ENCODE results near the gene CYGB. TPM values are rescaled to one million over a fixed set of nuclear protein-coding genes. Genes with fewer than 3 reads are reported as not detected.

The CYGB gene
- polyA plus RNA-seq, 3 donors, result 15.4 to 16.5 (median 16.4) TPM

DNA sequence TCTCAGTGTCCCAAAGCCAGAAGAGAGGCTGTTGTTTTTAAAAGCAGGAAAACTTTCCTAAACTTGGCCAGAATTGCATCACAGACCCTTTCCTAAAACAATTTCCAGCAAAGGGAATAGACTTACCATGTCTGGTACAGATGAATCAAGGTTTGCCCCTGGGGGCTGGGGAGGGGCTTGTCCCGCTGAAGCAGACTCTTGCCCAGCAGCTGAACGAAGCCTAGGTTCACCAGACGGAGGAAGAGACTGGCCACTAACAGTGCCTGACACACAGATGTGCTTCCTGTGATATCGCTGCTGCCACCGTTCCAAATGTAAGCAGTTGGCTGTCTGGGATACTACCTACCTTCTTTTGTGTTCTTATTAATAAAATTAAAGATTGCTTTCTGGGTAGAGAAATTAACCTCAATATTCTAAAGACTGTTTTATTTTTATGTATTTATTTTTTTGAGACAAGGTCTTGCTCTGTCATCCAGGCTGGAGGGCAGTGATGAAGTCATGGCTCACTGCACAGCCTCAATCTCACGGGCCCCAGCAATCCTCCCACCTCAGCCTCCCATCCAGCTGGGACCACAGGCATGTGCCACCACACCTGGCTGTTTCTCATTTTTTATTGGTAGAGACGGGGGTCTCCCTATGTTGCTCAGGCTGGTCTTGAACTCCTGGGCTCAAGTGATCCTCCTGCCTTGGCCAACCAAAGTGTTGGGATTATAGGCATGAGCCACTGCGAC lies 15.8 kb upstream of the CYGB start:
- DNase-seq, result no peak

DNA sequence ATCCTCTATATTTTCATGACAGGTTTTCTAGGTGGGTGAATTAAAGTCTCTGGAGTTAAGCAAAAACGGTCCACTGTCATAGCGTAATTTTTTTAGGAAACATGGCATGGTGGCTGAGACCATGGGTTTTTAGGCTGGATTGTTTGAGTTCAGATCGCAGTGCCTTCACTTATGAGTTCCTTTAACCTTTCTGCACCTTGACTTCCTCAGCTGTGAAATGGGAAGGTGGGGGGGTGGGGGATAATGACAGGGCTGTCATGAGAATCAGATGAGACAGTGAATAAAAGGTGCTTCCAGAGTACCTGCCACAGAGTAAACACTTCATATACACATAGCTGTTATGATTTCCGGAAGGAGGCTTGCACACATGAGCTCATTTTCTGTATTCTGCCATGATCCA lies 14.2 kb upstream of the CYGB start:
- no peak for DNase-seq

DNA sequence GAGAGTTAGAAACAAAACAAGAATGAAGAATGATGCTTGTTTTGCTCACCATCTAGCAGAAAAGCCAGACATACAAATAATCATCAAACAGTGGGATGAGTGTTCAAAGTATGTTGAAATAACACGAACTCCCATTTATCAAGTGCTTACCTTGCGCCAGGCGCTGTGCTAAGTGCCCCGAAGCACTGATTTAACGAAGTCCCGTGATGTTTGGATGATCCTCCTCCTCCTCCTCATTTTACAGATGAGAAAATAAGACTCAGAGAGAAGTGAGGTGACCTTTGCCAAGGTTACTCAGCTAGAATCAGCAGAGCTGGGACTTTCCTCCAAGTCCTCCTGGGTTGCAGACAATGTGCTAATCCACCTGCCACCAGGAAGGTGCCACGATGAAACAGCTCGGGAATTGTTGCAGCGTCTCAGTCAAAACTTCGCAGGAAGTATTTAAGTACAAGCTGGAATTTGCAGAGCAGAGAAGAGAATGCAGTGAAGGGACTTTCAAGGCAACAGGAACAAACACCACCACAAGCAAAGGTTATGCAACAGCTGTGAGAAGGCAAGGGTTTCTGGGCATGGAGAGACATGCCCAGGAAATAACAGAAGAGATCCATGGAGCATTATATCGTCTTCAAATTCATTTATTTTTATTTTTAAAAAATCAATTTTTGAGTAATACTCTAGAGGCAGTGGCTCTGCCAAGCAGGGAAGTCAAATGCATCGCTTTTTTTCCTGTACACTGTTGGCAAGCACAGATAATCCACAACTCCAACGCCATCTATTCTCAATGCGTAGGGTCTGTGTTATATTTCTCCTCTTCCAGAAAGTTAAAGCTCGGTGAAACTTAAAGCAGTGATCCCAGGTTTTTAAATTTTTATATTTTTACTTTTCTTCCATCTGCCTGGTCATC lies 13.5 kb upstream of the CYGB start:
- no peak for DNase-seq

DNA sequence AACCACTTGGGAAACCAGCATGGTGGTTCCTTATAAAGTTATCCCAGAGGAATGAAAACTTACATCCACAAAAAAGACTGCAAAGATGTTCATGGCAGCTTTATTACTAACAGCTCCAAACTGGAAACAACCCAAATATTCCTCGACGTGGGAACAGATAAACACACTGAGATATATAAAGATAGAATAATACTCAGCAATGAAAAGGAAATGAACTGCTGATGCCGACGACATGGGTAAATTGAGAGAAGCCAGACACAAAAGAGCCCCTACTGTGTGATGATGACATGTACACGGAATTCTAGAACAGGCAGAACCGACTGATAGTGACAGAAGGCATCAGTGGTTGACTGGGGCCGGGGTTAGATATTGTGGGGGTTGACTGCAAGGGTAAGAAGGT lies 12.0 kb upstream of the CYGB start:
- DNase-seq, result no peak

DNA sequence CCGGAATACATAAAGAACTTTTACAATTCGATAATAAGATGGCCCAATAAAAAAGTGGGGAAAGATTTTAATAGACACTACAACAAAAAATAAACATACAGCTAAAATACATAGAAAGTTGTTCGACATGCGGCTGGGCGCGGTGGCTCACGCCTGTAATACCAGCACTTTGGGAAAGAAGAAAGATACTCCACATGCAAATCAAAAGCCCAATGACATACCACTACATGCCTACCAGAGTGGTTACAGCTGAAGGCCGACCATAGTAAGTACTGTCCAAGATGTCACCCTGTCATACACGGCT lies 11.7 kb upstream of the CYGB start:
- DNase-seq, result no peak

DNA sequence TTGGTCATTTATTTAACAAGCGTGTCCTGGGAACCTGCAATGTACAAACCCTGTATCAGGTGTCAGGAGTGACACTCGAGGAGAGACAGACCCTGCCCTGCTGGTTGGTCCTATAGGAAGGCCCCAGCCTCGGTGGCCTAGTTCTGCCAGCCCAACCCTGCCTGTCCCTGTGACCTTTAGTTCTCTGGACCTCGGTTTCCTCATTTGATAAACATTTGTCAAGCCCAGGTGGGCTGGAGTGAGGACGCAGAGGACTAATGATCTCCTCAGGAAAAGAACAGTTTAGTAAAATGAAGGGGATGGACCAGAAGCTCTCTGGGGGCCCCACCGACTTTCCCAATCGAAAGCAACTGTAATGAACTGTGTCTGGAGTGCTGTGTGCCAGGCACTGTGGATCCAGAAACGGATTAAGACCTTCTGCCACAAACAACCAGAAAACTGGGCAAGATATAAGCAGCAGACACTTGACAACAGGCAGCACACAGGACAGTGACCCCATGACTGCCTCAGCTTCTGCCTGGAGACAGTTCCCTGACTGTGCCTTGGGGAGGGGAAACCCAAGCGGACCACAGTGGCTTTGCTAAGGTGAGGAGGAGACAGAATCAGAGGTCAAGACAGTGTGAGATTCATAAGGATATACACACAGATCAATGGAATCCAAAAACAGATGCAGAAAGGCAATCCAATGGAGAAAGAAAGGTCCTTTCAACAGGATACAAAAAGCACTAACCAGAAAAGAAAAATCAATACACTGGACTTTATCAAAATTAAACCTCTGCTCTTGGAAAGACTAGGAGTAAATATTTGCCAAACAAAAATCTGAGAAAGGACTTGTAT lies 11.1 kb upstream of the CYGB start:
- no peak for DNase-seq

DNA sequence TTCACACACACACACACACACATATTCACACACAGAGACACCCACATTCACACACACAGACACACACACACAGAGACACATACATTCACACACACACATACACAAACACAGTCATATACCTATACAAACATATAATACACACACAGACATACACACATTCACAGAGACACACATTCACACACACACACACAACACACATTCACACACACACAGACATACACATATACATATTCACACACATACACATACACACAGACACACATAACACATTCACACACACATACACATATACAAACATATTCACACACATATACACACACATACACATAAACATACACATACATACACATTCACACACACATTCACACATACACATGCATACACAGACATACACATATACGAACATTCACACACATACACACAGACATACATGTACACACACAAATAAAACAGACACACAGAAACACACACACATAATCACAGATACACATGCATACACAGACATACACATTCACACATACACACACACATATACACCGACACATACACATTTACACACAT lies 10.2 kb upstream of the CYGB start:
- DNase-seq, result no peak

DNA sequence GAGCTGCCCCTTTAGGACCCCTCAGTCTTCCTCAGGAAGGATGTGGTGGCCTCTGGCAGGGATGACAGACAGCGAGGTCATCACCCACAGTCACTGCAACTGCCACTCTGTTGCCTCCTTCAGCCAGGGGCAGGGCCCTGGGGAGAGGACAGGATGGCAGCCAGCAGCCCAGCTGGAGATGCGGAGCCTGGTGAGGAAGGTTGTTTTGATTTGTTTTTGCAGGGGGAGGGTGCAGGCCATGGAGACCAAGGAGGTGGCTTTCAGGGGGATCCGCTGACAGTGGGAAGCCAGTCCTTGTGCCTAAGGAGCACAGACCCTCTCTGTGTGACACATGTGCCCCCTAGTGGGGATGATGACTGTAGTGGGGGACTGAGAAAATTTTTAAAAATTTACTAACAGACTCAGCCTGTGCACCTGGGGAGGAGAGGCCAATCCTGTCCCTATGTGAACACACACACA lies 9.7 kb upstream of the CYGB start:
- DNase-seq, result peak; percentile 80

DNA sequence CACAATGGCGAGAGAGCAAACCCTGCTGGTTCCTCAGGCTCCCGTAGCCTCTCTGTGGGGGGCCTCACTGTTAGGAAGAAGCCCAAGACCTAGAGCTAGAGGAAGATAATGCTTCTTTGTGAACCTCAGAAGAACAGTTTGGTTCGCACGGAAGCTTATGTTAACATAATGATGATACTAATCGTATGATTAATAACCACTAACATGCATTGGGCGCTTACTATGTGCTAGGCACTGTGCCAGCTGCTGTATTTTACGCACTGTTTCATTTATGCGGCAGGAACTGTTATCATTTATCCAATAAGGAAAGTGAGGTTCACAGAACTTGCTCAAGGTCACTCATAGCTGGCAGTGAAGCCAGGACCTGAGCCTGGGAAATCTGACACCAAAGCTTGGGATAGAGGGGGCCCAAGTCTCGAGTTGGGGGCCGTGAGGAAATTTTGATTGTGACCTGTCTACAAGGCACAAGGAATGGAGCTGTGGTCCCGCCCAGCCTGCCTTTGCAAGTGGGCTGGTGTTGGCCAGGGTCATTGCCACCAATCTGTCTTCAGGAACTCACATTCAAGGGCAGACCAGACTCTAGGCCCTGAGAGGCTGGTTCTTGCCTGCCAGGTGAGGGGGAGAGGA lies 9.2 kb upstream of the CYGB start:
- DNase-seq, result no peak

DNA sequence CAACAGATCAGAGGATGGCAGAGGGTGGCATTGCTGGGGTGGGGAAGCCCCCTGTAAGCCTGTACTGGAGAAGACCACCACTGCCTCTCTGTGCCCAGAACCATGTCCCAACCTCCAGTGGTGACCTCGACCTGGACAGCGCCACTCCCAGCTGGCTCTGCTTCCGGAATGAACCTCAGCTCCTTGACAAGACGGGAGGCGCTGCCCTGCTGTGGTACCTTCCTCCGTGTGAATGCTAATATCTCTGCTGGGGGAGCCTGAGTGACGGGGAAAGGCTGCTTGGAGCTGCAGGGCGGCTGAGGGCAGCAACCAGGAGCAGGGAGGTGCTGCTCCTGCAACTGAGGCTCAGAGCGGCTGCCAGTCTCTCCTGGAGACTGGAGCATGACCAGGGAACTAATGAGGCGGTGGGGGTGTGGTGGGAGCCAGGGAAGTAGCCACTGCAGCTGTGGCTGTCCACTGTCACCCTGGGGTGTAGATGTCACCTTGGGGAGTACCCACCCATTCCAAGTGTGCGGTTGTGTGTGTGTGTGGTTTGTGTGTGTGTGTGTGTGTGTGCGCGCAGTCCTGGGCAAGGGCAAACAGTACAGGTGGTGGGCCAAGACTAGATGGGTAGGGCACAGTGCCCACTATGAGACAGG lies 8.5 kb upstream of the CYGB start:
- no peak for DNase-seq

DNA sequence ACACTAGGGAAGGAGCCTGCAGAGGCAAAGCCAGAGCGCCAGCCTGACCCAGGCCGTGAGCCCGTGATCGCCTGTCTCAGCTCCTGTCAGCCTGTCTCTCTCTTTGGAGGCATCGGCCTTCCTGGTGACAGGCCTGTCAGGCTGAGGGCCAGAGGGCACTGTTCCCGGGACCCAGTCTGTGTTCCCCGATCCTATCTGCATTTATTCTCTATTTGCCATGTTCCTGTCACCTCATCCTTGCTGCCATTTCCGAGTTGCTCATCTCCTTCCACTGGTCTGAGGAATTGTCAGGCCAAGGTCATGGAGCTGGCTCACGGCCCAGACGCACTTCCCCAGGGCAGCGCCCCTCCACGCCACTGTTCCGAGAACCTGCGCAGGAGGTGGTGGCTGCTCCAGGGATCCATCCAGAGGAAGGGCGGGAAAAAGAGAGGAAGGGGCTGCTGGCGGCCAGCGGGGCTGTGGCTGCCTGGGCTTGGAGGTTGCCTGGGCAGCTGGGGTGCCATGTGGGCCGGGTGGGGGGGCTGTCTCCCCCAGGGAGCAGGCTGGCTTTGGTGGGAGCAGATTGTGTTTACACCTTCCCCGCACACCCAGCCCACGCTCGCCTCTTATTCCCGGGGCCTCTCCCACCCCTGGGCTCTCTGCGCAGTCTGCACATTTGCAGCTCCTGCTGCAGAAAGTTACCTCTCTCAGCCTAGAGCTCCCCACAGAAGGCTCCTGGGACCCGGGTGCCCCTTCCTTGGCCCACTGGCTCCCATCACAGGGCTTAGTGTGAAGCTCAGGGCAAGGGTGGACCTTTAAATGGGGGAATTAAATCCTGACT lies 7.2 kb upstream of the CYGB start:
- no peak for DNase-seq

DNA sequence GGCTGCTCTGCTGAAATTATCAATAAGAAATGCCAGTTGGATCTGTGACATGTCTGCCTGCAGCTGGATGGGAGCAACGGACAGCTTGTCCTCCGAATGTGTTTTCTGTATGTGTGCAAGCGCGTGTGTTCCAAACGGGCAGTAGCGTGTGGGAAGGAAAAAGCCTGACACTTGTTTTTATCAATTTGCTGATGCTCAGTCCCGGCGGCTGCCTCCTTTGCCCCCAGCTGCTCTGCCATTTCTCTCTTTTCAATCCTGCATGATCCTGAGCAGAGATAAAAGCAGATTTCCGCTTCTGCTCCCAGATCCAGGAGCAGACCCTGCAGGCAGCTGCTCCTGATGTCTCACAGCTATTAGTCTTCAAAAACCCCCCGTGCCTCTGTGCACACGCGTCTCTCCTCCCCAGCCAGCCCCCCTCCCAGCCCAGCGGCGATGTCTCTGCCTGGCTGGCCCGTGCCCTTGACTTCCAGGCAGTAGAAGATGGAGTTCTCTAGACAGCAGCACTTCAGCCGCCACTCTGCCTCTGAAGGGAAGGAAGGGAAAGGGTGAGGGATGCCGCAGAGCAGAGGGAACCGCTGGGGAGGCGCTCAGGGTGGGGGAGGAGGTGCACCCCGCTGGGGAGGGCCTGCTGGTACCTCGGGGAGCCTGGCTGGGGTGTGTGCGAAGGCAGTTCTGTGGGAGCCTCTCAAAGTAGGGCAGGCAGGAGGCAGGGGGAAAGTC lies 6.5 kb upstream of the CYGB start:
- no peak for DNase-seq

DNA sequence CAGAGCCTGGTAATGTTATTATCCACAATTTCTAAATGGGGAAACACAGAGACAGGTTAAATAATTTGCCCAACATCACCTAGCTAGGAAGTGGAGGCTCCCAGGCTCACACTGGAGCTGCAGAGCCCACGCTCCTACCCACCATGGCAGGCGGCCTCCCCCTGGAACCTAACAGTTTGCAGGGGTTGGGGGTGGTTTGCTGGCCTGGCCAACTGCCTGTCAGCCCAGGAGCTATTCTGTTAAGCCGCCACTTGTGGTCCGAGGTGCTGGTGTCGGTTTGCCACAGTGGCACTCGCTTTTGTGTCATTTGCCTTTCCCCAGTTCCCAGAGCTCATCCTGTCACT lies 5.9 kb upstream of the CYGB start:
- DNase-seq, result no peak

DNA sequence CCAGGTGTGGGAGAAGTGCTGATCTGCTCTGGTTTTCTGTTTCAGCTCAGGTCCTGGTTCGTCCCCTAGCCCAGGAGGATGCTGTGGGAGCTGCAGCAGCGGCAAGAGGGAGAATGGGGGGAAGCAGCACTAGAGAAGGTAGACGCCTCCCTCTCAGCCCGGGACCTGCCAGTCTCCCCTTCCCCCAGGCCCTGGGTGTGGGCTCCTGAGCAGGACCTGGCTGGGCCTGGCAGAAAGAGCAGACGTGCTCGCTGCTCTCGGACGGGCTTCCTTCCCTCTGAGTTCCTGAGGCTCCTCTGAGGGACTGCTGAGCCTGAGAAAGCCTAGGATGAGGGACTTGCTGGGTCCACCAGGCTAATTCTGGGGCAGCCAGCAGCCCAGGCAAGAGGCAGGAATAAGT lies 5.5 kb upstream of the CYGB start:
- no peak for DNase-seq

DNA sequence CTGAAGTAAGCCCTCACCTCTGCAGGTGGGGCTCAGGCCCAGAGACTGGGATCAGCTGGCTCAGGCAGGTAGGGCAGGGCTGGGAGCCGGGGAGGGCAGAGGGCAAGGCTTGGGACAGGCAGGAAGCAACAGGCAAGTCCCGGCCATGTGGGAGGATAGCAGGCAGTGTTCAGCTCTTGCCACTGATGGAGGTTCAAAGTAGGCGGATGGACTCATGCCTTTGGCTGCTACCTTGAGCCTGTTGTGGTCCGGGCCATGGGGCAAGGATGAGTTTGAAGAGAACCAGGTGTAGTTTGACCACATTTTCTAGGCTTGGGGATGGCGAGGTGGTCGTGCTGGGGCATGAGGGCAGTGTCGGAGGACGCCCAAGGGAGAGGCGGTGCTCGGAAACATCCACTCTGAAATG lies 5.1 kb upstream of the CYGB start:
- DNase-seq, result no peak

DNA sequence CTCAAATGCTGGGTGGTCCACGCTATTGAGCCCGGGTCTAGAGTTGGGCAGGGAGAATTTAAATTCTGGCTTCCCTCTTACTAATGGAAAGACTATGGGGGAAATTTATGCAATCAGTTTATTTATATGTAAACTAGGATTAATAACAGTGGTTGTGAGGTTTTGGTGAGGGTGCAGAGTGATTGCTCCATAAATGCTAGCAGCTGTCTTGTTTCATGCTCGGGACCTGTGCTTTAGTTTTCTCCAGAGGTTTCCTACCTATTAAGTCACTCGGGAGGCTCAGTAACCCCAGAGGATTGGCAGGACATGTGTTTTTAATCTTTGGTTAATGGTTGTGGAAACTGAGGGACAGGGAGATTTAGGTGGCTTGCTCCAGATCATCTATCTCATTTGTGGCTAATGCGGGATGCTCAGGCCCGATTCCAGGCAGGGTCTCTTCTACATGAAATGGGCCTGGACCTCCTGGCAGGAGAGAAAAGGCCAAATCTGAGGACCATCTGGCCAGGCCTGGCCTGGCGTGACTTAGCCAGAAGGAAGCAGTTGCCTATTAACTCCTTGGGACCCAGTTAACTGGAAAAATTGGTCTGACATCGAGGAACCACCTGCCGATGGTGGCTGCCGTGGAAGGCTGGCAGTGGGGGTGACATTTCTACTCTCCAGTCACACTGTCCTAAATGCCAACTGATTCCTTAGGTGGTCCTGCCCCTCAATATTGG lies 4.4 kb upstream of the CYGB start:
- no peak for DNase-seq

DNA sequence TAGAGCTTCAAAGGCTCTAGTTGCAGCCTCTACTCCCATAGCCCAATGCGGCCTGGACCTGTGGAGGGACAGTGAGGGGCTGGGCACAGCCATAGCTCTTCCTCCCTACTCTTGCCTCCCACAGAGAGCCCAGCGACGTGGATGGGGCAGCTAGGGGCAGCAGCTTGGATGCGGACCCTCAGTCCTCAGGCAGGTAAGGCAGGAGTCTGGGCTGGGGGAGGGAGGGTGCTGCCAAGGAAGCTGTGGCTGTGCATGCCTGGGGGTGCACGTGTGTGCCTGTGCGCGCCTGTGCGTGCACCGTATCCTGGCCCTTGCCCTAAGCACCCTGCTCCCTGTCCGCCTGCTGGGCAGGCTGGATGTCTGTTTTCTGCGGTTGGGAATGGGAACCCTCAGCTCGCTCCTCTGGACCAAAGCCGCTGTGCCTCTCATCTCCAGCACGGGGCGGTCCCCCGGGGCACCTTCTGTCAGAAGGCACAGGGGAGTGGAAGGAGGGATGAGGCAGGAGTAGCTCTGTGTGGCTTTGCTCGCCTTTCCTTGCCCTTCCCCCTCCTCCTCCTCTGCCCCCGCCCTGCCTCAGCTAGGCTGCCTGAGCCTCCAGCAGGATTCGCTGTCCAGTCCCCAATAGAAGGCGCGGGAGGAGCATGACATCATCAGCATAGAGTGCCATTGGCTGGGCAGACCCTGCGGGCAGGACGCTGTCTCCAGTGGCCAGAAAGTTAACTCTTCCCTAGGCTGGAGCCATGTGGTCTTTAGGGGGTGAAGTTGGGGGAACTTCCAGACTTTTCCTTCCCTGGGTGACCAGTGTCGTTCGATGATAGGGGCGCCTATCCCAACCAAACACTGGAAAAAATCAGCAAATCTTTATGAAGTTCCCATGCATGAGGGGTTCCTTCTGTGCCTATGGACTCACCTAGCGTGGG lies 3.1 kb upstream of the CYGB start:
- peak; percentile 97 for DNase-seq

Data from renal pelvis (tissue), 4 donors.